Ishikawa (cell line): ENCODE data around the gene RAB3IL1.

Experiments
- CEBPB ChIP-seq: IDR thresholded peaks from 2 replicates; pipeline ENCODE4 v1.6.1; 2012
- CREB1 ChIP-seq: IDR thresholded peaks from 2 replicates; pipeline ENCODE4 v1.6.1; 2012; ENCODE audit warnings: low read depth
- EGR1 ChIP-seq: IDR thresholded peaks from 2 replicates; pipeline ENCODE4 v1.6.1; 2012
- EP300 ChIP-seq: IDR thresholded peaks from 2 replicates; pipeline ENCODE4 v1.6.1; 2012; ENCODE audit warnings: borderline replicate concordance
- FOXM1 ChIP-seq: IDR thresholded peaks from 2 replicates; pipeline ENCODE4 v1.6.1; 2012; ENCODE audit warnings: low read depth, borderline replicate concordance
- MAX ChIP-seq: IDR thresholded peaks from 2 replicates; pipeline ENCODE4 v1.6.1; 2012
- RAD21 ChIP-seq: IDR thresholded peaks from 2 replicates; pipeline ENCODE4 v1.6.1; 2012; ENCODE audit warnings: low read depth
- TAF1 ChIP-seq: IDR thresholded peaks from 2 replicates; pipeline ENCODE4 v1.6.1; 2012; ENCODE audit warnings: low read depth, mild to moderate bottlenecking
- TCF12 ChIP-seq: IDR thresholded peaks from 2 replicates; pipeline ENCODE4 v1.6.1; 2012; ENCODE audit warnings: low read depth
- TEAD4 ChIP-seq: IDR thresholded peaks from 2 replicates; pipeline ENCODE4 v1.6.1; 2012
- YY1 ChIP-seq: IDR thresholded peaks from 2 replicates; pipeline ENCODE4 v1.6.1; 2012; ENCODE audit warnings: low read depth
- TF ChIP-seq, protein P1 (sequence below): IDR thresholded peaks from 2 replicates; pipeline ENCODE4 v1.6.1; 2012; ENCODE audit warnings: low read depth, mild to moderate bottlenecking
- TF ChIP-seq, protein P2 (sequence below): IDR thresholded peaks from 2 replicates; pipeline ENCODE4 v1.6.1; 2012

DNA sequence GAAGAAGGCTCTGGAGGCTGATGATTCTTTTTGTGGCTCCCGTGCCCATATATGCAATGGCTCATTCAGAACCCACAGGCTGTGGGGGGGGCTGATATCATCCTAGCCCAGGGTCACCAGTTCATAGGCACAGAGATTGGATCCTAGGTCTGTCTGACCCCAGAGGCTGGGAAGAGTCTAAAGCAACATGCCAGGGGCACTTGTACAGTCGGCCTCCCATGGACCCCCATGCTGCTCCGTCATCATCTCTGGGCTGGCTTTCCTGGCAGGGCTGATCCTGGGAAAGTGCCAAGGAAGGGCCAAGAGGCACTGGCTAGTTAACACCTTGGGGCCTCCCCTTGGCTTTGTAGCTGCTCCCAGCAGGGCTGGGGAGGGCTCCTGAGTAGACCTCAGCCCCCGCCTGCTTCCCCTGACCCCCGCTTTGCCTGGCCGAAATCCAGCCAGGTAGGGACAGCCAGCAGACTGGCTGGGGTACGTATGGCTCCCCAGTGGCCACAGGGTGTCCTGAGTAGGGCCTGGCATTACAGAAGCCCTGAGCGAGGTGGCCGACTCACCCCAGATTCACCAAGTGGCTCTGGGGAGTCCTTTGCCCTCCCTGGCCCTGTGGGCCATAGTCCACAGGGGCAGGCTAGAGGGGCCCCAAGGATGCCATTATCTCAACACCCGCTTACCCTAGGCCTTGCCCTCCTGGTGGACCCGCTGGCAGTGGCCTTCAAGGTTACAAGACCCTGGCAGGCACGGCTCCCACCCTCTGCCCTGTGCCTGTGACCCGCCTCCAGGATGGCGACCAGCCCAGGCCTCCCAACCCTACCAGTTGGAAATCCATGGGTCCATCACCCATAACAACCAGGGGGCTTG, 48.6 kb downstream of the RAB3IL1 start:
- TF ChIP-seq CREB1 = no peak
- TF ChIP-seq RAD21 = no peak
- no peak for TF ChIP-seq EP300
- no peak for TF ChIP-seq TAF1
- TF ChIP-seq CEBPB = no peak
- TF ChIP-seq FOXM1 = no peak
- TF ChIP-seq, protein P1, sequence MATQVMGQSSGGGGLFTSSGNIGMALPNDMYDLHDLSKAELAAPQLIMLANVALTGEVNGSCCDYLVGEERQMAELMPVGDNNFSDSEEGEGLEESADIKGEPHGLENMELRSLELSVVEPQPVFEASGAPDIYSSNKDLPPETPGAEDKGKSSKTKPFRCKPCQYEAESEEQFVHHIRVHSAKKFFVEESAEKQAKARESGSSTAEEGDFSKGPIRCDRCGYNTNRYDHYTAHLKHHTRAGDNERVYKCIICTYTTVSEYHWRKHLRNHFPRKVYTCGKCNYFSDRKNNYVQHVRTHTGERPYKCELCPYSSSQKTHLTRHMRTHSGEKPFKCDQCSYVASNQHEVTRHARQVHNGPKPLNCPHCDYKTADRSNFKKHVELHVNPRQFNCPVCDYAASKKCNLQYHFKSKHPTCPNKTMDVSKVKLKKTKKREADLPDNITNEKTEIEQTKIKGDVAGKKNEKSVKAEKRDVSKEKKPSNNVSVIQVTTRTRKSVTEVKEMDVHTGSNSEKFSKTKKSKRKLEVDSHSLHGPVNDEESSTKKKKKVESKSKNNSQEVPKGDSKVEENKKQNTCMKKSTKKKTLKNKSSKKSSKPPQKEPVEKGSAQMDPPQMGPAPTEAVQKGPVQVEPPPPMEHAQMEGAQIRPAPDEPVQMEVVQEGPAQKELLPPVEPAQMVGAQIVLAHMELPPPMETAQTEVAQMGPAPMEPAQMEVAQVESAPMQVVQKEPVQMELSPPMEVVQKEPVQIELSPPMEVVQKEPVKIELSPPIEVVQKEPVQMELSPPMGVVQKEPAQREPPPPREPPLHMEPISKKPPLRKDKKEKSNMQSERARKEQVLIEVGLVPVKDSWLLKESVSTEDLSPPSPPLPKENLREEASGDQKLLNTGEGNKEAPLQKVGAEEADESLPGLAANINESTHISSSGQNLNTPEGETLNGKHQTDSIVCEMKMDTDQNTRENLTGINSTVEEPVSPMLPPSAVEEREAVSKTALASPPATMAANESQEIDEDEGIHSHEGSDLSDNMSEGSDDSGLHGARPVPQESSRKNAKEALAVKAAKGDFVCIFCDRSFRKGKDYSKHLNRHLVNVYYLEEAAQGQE = no peak
- TF ChIP-seq TCF12 = no peak
- TF ChIP-seq MAX = no peak
- TF ChIP-seq YY1 = no peak
- no peak for TF ChIP-seq EGR1
- no peak for TF ChIP-seq TEAD4
- TF ChIP-seq, protein P2, sequence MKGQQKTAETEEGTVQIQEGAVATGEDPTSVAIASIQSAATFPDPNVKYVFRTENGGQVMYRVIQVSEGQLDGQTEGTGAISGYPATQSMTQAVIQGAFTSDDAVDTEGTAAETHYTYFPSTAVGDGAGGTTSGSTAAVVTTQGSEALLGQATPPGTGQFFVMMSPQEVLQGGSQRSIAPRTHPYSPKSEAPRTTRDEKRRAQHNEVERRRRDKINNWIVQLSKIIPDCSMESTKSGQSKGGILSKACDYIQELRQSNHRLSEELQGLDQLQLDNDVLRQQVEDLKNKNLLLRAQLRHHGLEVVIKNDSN = no peak
